SIG-M5 (cell line): ENCODE data around the gene RAD51B.

Experiments used
- DNase-seq: peaks from one replicate; lab custom pipeline; 2025; lab: John Stamatoyannopoulos, UW

The RAD51B gene

GRCh38 chr14:68526512-68527091 is 707.0 kb downstream of the RAD51B start:
- no peak for DNase-seq

- no peak for DNase-seq
These were observed 707.8 kb downstream of the RAD51B start for GRCh38 chr14:68527329-68527851.

GRCh38 chr14:68528040-68528687 is 708.6 kb downstream of the RAD51B start:
- no peak for DNase-seq

GRCh38 chr14:68530443-68530842 is 710.9 kb downstream of the RAD51B start:
- DNase-seq = no peak

- no peak for DNase-seq
These were observed 712.9 kb downstream of the RAD51B start for GRCh38 chr14:68532496-68532895.

- DNase-seq = no peak
These were observed 714.7 kb downstream of the RAD51B start for GRCh38 chr14:68534276-68534675.

- DNase-seq = no peak
These were observed 715.9 kb downstream of the RAD51B start for GRCh38 chr14:68535404-68536017.

GRCh38 chr14:68536018-68536410 is 716.4 kb downstream of the RAD51B start:
- DNase-seq = no peak

GRCh38 chr14:68538639-68539038 is 719.1 kb downstream of the RAD51B start:
- DNase-seq = no peak

GRCh38 chr14:68539241-68539737 is 719.7 kb downstream of the RAD51B start:
- DNase-seq = no peak

GRCh38 chr14:68539789-68540188 is 720.2 kb downstream of the RAD51B start:
- no peak for DNase-seq

- no peak for DNase-seq
These were observed 721.8 kb downstream of the RAD51B start for GRCh38 chr14:68541178-68541896.

GRCh38 chr14:68542346-68542745 is 722.8 kb downstream of the RAD51B start:
- no peak for DNase-seq

GRCh38 chr14:68543516-68543915 is 723.9 kb downstream of the RAD51B start:
- no peak for DNase-seq

- no peak for DNase-seq
These were observed 724.7 kb downstream of the RAD51B start for GRCh38 chr14:68544081-68544892.

- DNase-seq = no peak
These were observed 727.3 kb downstream of the RAD51B start for GRCh38 chr14:68546839-68547238.

GRCh38 chr14:68547305-68548193 is 728.0 kb downstream of the RAD51B start:
- no peak for DNase-seq

- DNase-seq = no peak
These were observed 728.9 kb downstream of the RAD51B start for GRCh38 chr14:68548194-68549076.

- no peak for DNase-seq
These were observed 730.7 kb downstream of the RAD51B start for GRCh38 chr14:68550338-68550715.
